RPMI8226 (cell line): ENCODE results near the gene PURA.
A peak's percentile ranks its signal among the peaks of the same experiment; 100 is the strongest.

Experiments
- DNase-seq: peaks from one replicate; pipeline ENCODE4 v3.0.0-alpha.2; 2015

The PURA gene

GRCh38 chr5:140162781-140163180, 48.9 kb downstream of the PURA start:
- no peak for DNase-seq

DNA sequence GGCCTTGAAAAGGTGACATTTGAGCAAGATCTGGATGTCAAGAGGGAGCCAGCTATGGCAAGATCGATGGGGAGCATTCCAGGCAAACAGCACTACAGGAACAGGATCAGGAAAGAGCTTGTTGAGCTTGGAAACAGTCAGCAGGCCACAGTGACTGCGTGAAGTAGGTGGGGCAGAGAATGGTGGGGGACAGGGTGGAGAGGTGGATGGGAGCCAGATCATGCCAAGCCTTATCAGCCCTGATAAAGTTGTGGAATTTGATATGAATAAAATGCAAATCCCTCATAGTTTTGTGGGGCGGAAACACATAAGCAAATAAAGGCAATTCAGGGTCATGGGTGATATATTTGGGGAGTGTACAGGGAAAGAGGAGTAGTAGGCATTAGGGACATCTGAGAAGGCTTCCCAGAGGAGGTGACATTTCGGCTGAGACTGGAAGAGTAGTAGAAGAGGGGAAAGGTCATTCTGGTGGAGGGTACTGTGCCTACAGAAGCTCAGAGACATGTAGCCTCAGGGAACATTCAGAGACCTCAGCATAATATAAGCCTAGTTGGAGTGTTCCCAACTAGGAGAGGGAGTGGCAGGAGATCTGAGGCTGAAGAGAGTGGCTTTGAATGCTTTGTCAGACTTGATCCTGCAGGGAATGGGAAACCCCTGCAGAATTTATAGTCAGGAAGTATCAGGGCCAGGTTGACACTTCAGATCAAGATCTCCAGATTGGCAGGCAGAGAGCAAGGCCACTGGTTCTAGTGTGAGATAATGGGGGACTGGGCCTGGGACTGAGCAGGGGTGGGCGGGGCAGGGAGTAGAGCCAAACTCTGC, 51.4 kb downstream of the PURA start:
- no peak for DNase-seq

DNA sequence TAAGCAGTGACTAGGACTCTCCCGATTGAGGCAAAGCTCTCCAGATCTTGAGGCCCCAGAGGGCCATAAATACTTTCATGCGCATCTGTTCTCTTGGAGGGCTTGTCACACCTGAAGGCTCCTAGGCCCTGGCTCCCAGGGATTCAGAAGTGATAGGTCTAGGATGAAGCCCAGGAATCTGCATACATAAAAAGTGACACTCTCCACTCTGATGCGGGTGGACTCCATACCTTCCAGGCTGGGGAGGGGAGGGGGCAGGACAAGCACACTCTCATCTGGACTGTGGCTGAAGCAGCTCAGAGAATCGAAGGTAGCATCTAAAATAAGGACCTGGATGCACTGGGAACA, 52.0 kb downstream of the PURA start:
- no peak for DNase-seq

- peak; percentile 28 for DNase-seq
Observed at GRCh38 chr5:140166911-140167310, 53.0 kb downstream of the PURA start.

- DNase-seq, result no peak
Observed at GRCh38 chr5:140168371-140168770, 54.5 kb downstream of the PURA start.

DNA sequence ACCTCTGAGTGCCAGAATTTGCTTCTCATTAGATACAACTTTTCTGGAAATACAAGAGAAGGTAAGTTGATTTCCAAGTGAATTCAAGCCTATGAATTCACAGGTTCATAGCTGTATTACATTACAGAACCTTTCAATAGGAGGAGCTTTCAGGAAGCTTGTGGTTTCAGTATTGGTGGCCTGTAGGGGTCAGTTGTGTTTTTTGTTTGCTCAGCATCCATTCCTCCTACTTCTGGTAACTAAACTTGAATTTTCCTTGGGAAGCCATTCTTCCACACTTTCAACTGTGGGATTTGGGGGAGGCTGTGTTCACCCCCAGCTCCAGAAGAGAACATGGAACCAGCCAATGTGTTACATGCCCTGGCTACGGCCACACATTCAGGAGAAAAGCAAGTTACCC, 55.5 kb downstream of the PURA start:
- DNase-seq, result no peak

DNA sequence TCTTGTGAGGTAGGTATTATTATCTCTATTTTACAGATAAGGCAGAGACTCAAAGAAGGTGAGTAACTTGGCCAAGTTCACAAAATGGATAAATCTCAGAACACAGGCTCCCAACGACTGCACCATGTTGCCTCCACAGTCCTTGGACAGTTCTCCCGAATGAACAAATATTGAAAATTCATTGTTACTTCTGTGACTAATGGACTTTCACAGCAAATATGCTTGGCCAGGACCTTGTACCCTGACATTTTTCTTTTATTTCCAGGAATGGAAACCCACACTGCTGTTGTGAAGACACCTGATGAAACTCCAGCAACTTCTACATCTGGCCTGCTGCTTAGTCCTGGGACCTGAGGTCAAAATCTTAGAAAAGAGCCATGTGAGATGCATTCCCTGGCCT, 58.6 kb downstream of the PURA start:
- DNase-seq, result no peak

- peak; percentile 20 for DNase-seq
Observed at GRCh38 chr5:140174014-140174413, 60.1 kb downstream of the PURA start.

- DNase-seq, result peak; percentile 97
Observed at GRCh38 chr5:140174465-140175366, 60.8 kb downstream of the PURA start, which contains the start of gene CYSTM1. Gene CYSTM1, plus strand, starts transcription at chr5:140175188. Its CDS starts 19,278 bp downstream, at chr5:140194466.
